Fibroblast of lung (primary cell): Measurements from ENCODE around the gene DLGAP3. TPM values are rescaled to one million over a fixed set of nuclear protein-coding genes. Genes with fewer than 3 reads are reported as not detected.
"Not testable (repeated sequence)": the region's sequence is repeated elsewhere in the genome, so short reads cannot be mapped to it uniquely, and the experiment has no call there.

Experiments used
- DNase-seq, 2 donors: peaks; one replicate each; pipeline versions ENCODE4 v3.0.0 to v3.0.0-alpha.2; 2010; ENCODE audit warnings: low read depth in 2 of 2
- H2AFZ ChIP-seq: 2 replicates; pipeline ENCODE4 v1.5.1; 2012; ENCODE audit warnings: low read length, control low read depth, inconsistent platforms
- H3K27ac ChIP-seq: 2 replicates; pipeline ENCODE4 v1.5.1; 2011; ENCODE audit warnings: low read length, control low read depth; ENCODE audit not compliant: insufficient read depth
- H3K27me3 ChIP-seq: 2 replicates; pipeline ENCODE4 v1.5.1; 2011; ENCODE audit warnings: mild to moderate bottlenecking, low read length; ENCODE audit not compliant: control insufficient read depth, insufficient read depth
- H3K36me3 ChIP-seq: 2 replicates; pipeline ENCODE4 v1.5.1; 2011; ENCODE audit warnings: low read length; ENCODE audit not compliant: control insufficient read depth, insufficient read depth
- H3K4me1 ChIP-seq: 2 replicates; pipeline ENCODE4 v1.5.1; 2011; ENCODE audit warnings: low read length; ENCODE audit not compliant: control insufficient read depth, insufficient read depth; ENCODE audit errors: extremely low read depth
- H3K4me2 ChIP-seq: 2 replicates; pipeline ENCODE4 v1.5.1; 2011; ENCODE audit warnings: low read length, control low read depth; ENCODE audit not compliant: insufficient read depth; ENCODE audit errors: extremely low read depth
- H3K4me3 ChIP-seq, 4 experiments: fragments of 200-600 bp in 1 of 4; sonication (generic) in 1 of 4; replicated peaks in 1 of 4; 2 replicates each; pipeline ENCODE4 v1.5.1; 2011 to 2016; ENCODE audit warnings: low read length in 4 of 4, low read depth in 3 of 4, mild to moderate bottlenecking in 3 of 4, control low read depth in 2 of 4, inconsistent platforms in 1 of 4, mixed read lengths in 1 of 4; ENCODE audit not compliant: insufficient read depth in 1 of 4; ENCODE audit errors: control extremely low read depth in 1 of 4
- H3K79me2 ChIP-seq: 2 replicates; pipeline ENCODE4 v1.5.1; 2012; ENCODE audit warnings: mild to moderate bottlenecking, low read length, inconsistent platforms; ENCODE audit not compliant: control insufficient read depth, insufficient read depth
- H3K9ac ChIP-seq: 2 replicates; pipeline ENCODE4 v1.5.1; 2011; ENCODE audit warnings: mild to moderate bottlenecking, low read length, control low read depth; ENCODE audit not compliant: insufficient read depth
- H3K9me3 ChIP-seq: 2 replicates; pipeline ENCODE4 v1.5.1; 2012; ENCODE audit warnings: low read depth, low read length; ENCODE audit not compliant: control insufficient read depth, insufficient read depth
- H4K20me1 ChIP-seq: 2 replicates; pipeline ENCODE4 v1.5.1; 2011; ENCODE audit warnings: low read length; ENCODE audit not compliant: control insufficient read depth, insufficient read depth; ENCODE audit errors: extremely low read depth
- EZH2 ChIP-seq: IDR thresholded peaks from 2 replicates; pipeline ENCODE4 v1.5.1; 2012; ENCODE audit warnings: low read length, control low read depth, mild to moderate bottlenecking; ENCODE audit errors: missing control alignments
- polyA plus RNA-seq, 2 donors: library from polyadenylated mRNA; depleted of rRNA in 1 of 2; stranded (reverse) in 1 of 2; unstranded in 1 of 2; fragments of >200 nt; gene quantifications; 2 replicates each; pipeline ENCODE4 v1.2.1, GENCODE V29; 2011 to 2012; ENCODE audit warnings: missing spikeins in 1 of 2
- total RNA-seq: library from RNA; depleted of rRNA; stranded (reverse); fragments of >200 nt; gene quantifications from 2 replicates; pipeline ENCODE4 v1.2.1, GENCODE V29; 2014
- TF ChIP-seq, protein P1 (sequence below), 2 donors: IDR thresholded peaks in 1 of 2; conservative IDR thresholded peaks in 1 of 2; 1 replicate in 1 of 2; 2 replicates in 1 of 2; pipeline ENCODE4 v1.5.1; 2011 to 2012; ENCODE audit warnings: low read length in 2 of 2, control low read depth in 1 of 2, inconsistent platforms in 1 of 2, low read depth in 1 of 2, mild to moderate bottlenecking in 1 of 2

DLGAP3 gene
- total and polyA plus RNA-seq, 2 donors (not counting 1 experiment from before 2014, with no cell fraction given): not detected

DNA sequence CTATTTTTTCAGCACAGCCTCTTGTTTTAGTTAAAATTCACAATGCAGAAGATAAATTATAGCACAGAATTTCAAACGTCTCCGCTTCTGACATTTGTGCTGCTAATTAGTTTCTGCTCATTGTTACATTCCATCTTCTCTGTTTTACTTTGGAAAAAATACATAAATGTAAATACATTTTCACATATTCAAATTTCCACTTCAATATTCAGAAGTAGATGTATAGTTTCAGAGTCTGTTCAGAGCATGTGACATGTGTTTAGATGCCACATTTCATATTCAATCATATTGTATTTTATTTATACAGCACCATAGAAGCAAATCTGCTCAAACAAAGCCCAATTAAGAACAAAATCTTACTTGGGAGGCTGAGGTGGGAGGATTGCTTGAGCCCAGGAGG lies 36.1 kb upstream of the DLGAP3 start:
- Histone ChIP-seq H3K36me3 (no peaks in the 10 kb centered on the region), H3K27me3 (no peaks in the 10 kb centered on the region), H3K9ac (no peak overlapping the region), H3K4me3 (no peak overlapping the region), H3K79me2 (no peaks in the 10 kb centered on the region), H3K4me2 (no peak overlapping the region), H3K9me3 (no peaks in the 10 kb centered on the region), H4K20me1 (no peaks in the 10 kb centered on the region), H3K27ac (no peak overlapping the region), H2AFZ (no peak overlapping the region), H3K4me1 (no peaks in the 10 kb centered on the region)
- TF ChIP-seq EZH2: no peak
- TF ChIP-seq, protein P1, sequence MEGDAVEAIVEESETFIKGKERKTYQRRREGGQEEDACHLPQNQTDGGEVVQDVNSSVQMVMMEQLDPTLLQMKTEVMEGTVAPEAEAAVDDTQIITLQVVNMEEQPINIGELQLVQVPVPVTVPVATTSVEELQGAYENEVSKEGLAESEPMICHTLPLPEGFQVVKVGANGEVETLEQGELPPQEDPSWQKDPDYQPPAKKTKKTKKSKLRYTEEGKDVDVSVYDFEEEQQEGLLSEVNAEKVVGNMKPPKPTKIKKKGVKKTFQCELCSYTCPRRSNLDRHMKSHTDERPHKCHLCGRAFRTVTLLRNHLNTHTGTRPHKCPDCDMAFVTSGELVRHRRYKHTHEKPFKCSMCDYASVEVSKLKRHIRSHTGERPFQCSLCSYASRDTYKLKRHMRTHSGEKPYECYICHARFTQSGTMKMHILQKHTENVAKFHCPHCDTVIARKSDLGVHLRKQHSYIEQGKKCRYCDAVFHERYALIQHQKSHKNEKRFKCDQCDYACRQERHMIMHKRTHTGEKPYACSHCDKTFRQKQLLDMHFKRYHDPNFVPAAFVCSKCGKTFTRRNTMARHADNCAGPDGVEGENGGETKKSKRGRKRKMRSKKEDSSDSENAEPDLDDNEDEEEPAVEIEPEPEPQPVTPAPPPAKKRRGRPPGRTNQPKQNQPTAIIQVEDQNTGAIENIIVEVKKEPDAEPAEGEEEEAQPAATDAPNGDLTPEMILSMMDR (conservative IDR thresholded peaks at IDR 0.05 in 1 of 2, IDR thresholded peaks at IDR 0.05 in 1 of 2; ENCODE audit: low read depth in 1 of 2, low read length in 2 of 2): no peak
- DNase-seq: no peak

DNA sequence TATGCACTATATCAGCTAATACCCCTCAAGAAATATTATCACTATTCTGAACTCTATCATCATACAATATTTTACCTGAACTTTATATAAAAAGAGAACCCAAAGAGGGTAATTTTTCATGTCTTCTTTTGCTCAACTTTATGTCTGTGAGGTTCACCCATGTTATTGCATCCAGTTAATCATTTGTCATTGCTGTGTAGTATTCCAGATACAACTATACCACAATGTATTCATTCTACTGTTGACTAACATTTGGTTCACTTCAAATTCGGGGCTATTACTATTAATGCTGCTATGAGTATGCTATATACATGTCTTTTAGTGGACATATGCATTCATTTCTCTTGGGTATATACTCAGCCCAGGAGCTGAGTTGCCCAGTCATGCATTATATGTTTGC lies 21.0 kb upstream of the DLGAP3 start:
- H3K4me1 ChIP-seq: no peaks in the 10 kb centered on the region
- H3K9me3 ChIP-seq: no peaks in the 10 kb centered on the region
- H3K27ac ChIP-seq: no peak overlapping the region
- H3K4me3 ChIP-seq: no peak overlapping the region
- no peak overlapping the region for H3K4me2 ChIP-seq
- no peak for TF ChIP-seq EZH2
- TF ChIP-seq, protein P1 (conservative IDR thresholded peaks at IDR 0.05 in 1 of 2, IDR thresholded peaks at IDR 0.05 in 1 of 2; ENCODE audit: low read depth in 1 of 2, low read length in 2 of 2): no peak
- H3K9ac ChIP-seq: no peak overlapping the region
- no peaks in the 10 kb centered on the region for H3K27me3 ChIP-seq
- H3K79me2 ChIP-seq: no peaks in the 10 kb centered on the region
- DNase-seq: no peak
- H2AFZ ChIP-seq: no peak overlapping the region
- no peaks in the 10 kb centered on the region for H3K36me3 ChIP-seq
- H4K20me1 ChIP-seq: no peaks in the 10 kb centered on the region

DNA sequence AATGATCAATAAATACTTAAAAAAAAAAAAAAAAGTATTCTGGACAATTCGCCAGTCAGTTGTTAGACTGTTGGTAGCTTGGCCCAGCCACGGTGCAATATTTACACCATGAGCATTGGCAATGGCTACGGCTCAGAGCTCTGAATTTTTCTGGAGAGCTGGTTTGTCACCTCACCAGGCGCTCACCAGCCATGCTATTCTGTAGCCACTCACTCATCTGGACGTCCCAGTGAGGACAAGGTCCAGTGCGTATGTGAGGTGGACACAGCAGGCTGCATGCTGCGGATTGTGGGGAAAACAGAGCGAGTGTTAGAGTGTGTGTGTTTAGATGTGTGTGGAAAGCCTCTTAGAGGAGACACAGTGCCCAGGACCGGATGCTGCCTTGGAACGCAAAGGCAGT lies 19.3 kb upstream of the DLGAP3 start:
- H3K9me3 ChIP-seq, H3K79me2 ChIP-seq, H3K4me1 ChIP-seq, H3K27ac ChIP-seq, H3K27me3 ChIP-seq, H3K4me2 ChIP-seq, H4K20me1 ChIP-seq, H3K36me3 ChIP-seq, H3K4me3 ChIP-seq, H2AFZ ChIP-seq, DNase-seq, H3K9ac ChIP-seq: not testable (repeated sequence)

DNA sequence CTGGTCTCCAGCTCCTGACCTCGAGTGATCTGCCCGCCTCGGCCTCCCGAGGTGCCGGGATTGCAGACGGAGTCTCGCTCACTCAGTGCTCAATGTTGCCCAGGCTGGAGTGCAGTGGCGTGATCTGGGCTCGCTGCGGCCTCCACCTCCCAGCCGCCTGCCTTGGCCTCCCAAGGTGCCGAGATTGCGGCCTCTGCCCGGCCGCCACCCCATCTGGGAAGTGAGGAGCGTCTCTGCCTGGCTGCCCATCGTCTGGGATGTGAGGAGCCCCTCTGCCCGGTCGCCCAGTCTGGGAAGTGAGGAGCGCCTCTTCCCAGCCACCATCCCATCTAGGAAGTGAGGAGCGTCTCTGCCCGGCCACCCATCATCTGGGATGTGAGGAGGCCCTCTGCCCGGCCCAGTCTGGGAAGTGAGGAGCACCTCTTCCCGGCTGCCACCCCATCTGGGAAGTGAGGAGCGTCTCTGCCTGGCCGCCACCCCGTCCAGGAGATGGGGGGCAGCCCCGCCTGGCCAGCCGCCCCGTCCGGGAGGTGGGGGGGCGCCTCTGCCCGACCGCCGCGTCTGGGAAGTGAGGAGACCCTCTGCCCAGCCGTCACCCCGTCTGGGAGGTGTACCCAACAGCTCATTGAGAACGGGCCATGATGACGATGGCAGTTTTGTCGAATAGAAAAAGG lies 18.3 kb upstream of the DLGAP3 start:
- not testable (repeated sequence) for H3K4me1 ChIP-seq, H4K20me1 ChIP-seq, H3K4me3 ChIP-seq, H3K4me2 ChIP-seq, H2AFZ ChIP-seq, H3K79me2 ChIP-seq, H3K9me3 ChIP-seq, DNase-seq, H3K27me3 ChIP-seq, H3K9ac ChIP-seq, H3K36me3 ChIP-seq, H3K27ac ChIP-seq
